C1 segment of cervical spinal cord (tissue), 14 donors: ENCODE data around the gene EEF1AKMT3.
A peak's percentile ranks its signal among the peaks of the same experiment; 100 is the strongest.
"Not testable (repeated sequence)": the region's sequence is repeated elsewhere in the genome, so short reads cannot be mapped to it uniquely, and the experiment has no call there.

Experiments
- DNase-seq, 14 donors: peaks; one replicate each; lab custom pipeline; 2025; lab: John Stamatoyannopoulos, UW

The EEF1AKMT3 gene

DNA sequence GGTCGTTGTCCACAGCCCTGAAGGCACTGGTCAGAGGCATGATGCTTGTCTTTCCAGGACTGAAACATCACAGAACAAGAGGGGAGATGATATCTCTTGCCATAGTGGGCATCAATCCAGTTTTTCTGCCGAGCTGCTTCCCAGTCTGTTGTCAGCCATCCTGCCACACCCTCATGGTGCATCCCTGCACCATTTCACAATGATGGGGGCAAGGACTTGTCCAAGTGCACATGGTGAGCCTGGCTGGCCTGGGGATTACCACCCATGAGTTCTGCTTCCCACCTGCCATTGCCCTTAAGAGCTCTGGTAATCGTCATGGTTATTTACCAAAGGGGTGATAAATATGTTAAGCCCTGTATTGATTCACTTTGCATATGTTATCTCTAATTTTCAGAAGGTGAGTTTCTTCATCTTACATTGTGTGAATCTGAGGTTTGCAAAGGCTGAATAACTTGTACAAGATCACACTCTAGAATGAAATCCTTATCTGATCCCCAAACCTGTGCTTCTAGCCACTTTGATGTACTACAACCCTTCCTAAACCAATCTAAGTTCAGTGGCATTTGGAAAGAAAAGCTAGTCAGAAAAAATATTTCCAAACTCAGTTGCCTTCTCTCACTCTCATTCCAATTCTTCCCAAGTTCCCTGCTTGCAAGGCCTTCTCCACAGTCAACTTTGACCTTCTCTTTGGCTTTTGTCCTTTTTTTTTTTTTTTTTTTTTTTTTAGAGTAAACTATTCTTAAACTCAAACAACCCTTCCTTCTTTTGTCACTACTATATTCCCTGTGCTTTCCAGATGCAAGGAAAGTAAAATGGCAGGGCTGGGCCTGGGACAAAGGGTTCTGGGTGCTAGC, 43.8 kb downstream of the EEF1AKMT3 start:
- no peak for DNase-seq

DNA sequence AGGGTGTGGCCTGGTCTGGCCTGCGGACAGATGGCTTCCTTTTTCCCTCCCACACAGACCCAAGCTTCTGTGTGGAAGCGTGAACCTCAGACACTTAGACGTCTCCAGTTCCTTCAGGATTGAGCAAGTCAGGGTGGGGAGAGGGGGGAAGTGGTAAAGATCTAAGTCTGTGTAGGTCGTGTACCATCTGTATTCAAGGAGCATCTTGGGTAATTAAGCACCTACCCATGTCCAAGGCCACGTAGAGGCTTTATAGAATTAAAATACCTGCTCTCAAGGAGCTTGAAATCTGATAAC, 44.4 kb downstream of the EEF1AKMT3 start:
- peak in 1 of 14 donors; percentile 12 for DNase-seq

DNA sequence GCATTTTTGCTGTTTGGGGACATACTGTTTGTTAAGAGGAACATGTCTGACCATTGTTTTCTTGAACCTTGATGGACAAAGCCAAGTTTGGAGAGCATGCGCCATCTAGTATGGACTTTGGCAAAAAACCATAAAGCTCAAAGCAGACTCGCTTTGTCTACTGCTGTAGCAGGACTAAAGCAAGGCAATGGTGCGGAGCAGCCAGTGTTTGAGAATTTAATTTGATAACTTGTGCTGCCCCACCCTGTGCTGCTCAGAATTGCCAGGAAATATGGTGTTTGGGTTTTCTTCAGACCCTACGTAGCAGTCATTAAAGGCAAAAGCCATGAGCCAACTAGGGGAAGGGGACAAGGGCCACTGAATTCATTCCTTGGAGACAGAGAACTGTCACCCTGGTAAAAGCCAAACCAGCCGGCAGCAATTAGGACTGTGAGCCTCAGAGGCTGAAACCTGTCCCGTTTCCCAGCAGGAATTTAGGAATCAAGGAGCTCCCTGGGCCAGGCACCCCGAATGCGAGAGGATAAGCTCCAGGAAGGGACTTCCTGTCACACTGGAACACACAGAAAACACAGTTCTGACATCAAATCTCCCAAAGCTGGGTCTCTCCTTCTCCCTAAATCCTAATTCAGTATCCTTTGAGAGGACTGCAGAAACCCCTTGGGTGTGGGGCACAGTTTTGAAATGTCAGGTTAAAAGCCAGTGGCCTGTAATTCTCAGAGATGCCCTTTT, 45.0 kb downstream of the EEF1AKMT3 start:
- peak in 1 of 14 donors; percentile 41 for DNase-seq

DNA sequence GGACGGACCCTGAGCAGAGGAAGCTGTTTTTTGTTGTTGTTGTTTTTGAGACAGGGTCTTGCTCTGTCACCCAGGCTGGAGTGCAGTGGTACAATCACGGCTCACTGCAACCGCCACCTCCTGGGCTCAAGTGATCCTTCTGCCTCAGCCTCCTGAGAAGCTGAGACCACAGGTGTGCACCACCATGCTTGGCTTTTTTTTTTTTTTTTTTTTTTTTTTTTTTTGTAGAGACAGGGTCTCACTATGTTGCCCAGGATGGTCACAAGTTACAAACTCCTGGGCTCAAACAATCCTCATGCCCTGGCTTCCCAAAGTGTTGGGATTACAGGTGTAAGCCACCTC, 45.5 kb downstream of the EEF1AKMT3 start:
- DNase-seq: not testable (repeated sequence)

DNA sequence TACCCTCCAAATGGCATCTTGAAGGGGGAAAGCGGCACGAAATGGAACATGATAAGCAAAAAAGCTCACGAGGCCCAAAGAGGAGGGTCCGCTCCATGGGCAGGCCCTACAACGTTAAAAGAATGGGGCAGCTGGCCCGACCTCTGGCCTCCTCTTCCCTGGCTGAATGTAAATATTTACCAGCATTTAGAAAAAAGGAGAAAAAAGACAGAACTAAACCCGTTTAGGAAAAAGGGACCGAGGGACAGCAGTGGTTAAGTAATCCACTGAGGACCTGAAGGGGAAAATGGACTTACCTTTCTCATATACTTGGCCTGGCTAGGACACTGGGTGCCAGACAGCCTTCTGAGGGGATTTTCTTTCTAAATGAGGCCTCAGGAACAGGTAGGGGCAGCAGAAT, 47.7 kb downstream of the EEF1AKMT3 start:
- DNase-seq: not testable (repeated sequence)

DNA sequence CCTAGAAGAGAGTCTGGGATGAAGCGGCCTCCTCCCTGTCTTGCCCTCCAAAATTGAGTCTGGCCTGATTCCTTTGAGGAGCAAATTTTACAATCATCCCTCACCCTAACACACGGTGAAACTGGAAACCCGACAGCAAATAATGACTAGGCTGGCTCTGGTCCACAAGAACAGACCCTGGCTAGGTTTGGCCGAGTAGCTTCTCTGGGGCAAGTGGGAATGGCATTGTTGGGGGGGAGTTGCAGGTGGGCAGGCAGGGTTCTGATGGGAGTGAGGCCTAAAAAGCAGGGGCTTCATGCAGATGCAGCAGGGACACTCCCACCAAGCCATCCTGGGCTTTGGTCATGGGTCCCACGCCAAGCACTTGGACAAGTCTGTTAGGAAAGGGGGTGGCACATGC, 48.6 kb downstream of the EEF1AKMT3 start:
- not testable (repeated sequence) for DNase-seq

DNA sequence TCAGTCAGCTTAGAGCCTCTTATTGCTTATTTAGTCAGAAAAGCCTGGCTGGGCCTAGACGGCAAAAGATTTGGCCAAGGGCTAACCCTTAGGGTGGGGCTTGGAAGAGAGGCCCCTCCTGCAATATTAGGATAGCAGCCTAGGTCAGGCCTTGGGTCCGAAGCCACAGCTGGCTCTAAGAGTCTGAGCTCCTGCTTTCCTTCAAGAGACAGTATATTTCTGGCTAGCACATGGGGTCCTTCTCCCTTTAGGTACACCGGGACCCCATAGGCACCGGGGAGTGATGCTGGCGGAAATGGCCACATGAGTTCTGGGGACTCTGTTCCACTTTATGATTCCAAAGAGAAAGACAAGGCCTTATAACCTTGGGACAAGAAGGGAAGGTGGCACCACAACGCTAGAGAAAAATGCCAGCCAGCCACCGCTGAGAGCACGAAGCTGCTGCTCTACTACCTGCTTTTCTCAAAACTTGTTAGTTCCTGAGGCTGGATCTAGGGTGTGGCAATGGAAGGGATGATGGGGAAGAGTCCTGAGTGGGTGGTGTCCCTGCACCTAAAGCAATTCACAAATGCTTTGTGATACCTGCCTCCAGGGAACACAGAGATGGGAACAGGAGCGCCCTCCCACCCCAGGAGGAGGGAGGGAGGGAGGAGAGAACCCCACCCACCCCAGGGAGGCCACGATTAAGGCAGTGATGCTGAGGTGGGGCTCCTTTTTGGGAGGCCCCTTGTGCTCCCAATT, 49.2 kb downstream of the EEF1AKMT3 start:
- no peak for DNase-seq

DNA sequence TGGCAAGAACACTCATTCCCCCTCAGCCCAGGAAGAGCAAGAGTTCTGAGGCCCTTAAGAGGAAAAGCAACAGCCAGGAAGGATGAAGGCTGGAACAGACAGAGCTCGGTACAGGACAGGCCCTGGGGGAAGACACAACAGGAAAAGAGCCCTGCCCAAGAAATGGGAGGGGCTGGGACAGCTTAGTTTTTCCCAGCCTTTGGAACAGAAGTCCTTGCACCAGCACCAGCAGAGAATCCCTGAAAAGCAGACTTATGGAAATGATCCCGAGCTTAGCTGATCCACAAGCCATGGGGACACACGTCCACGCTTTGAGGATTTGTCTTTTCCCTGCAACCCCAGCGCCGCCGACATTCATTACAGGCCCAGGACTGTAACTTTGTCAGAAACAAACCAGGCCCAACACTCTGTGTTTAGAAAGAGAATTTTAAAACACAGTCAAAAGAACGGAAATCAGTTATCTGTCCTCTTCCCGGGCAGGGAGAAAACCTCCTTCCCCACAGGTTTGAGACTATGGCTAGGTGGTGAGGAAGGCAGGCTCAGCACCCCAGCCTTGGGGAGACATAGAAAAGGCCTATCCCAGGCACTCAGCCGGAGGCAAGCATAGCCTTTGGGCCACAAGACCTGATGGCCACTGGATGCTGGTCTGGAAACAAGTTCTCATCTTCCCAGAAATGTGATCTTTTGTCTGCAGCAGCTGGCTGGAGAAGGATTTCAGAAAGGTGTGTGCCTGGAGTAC, 50.1 kb downstream of the EEF1AKMT3 start:
- DNase-seq: no peak

DNA sequence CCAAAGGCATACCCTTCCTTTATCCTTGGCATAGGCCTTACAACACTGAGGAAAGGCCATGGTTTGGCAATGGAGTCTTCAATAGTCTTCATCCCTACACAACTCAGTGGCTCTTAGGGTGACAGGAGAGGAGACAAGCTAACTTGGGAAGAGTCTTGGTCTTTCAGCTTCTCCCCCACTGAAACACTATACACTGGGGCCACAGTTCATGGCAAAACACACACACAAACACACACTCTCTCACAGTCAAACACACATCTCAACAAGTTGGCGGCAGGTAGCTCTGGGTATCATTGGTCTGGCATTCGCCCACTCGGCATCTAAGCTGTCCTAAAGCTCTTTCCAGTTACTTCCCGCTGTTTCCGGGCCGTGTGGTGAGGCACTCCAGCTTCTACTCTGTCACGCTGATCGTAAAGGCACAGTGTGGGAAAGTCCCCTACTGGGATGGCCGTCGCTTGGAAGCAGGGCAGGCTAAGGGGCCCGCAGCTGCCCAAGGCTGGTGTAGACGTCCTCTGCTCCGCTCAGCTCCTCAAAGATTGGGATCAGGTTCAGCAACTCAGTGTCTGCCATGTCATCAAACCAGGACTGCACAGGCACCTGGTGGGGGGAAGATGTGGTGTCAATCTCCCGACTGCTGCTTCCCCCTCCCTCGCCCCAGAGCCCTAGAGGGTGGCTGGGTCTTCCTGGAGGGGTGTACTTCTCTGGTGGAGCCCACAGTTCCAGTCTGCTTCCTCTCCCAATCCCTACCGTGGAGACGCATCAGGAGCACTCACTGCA, 50.9 kb downstream of the EEF1AKMT3 start:
- no peak for DNase-seq

DNA sequence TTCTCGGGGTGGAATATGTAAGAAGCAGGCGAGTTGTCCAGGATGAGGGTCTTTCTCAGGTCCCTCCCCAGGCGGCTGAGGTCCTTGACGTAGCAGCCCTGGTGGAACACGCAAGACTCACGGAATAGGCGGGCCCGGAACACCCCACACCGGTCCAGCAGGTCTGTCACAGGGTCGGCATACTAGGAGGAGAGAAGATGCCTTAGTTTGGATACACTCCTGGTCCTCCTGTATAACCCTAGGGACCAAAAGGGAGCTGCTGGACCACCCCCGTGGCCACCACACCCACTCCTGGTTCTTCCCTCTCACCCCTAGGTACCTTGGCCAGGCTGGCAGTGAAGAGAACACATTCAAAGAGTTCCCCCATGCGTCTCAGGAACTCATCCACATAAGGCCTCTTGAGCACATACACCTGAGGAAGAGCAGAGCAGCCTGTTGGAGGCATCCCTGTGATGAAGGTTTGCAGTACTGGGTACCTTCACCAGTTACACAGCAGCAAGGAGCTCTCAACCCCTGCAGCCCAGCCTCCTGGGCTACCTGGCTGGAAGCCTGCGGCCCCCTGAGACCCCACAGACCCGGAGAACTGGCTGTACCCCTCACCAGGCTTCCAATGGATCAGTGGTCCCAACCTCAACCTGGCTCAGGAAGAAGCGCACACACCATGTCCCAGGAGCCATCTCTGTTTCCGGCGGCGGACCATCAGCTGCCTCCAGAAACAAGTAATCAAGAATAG, 51.7 kb downstream of the EEF1AKMT3 start:
- no peak for DNase-seq

DNA sequence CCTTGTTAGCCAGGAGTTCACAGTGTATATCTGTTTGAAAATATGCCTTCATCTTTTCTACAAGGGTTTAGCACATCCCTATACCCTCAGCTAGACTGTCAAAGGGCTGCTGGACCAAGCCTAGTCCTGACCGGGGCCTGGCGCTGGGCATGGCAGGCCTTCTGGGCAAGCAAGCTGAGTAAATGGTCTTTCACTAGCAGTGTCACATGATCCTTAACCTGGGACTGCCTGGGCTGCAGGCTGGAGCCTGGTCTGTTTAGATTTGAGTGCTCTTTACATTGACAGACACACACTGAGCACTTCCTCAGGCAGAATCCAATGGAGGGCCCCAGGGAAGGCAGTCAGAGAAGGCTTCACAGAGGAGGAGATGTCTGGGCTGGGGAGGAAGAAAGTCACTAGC, 53.0 kb downstream of the EEF1AKMT3 start:
- DNase-seq: no peak

DNA sequence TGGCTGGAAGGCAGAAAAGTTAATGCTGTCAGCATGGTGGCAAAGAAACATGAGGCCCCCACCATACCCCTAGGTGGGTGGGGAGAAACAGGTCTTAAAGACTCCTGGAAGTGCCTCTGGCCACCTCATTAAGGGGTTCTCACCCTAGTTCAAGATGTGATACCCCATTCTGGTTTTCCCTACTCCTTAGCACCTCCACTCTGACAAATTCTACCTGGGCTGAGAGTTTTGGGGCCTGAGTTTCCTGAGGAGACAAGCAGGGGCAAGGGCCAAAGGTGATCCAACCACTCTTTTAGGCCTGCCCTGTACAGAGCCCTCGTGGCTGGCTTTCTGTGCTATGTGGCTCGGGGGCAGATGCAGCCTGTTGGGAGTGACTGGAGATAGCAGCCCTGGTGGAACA, 54.0 kb downstream of the EEF1AKMT3 start:
- DNase-seq: no peak

DNA sequence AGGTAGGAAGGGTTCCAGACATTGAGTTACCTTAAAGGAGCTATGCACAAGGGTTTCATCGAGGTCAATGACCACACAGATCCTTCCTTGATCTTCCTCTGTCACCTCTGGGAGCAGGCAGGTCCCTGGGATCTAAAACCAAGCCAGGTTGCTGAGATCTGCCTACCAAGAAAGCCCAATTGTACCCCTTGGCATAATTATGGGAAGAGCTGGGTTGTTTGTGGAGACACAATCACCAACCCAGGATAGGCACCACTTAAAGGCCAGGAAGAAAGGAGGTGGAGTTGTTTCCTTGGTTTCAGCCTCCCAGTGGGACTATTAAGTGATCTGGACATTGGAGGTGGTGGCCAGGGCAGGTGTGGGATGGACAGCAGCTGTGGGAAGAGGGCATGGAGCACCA, 54.6 kb downstream of the EEF1AKMT3 start:
- no peak for DNase-seq

DNA sequence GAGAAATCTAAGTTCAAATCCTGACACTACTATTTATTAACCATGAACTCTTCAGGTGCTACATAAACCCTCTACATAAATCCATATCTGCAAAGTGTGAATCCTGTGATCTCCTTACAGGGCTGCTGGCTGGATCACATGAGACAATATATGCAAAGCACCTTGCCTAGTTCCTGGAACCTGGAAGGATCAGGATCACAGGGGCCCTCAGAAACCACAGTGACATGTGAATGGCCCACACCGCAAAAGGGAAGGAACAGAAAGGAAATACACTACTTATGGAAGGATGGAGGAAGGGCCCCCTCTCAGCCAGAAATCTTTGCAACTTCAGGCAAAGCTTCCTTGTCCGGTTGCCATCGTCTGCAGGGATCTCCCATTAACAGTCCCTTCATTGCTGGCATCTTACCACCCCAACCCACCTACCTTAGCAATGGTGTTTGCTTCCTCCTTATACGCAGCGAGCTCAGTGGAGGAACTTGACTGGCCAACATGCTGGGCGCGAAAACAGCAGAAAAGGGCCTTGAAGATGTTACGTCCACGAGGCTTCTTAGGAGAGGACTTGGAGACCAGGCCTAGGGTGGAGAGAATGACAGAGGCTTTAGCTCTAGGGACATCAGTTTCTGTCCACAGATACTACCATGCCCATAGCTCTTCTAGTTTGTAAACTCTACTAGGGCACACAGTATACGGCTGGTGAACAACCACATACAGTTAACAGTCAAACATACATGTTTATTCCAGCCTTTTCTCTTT, 56.8 kb downstream of the EEF1AKMT3 start:
- DNase-seq: no peak

DNA sequence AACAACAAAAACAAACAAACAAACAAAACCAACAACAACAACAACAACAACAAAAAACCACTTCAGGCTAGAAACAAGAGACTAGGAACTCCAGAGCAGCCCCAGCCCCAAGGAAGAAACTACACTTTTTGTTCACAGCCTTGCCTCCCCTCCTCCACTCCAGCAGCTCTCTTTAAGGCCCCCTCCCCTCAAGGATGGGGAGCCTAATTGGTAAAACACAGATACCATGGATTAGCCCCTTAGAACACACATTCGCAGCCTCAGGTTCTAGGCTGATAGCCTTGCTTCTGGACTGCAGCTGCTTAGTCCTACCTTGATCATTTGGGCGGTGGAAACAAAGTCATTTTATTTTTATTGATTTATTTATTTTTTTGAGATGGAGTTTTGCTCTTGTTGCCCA, 58.0 kb downstream of the EEF1AKMT3 start:
- no peak for DNase-seq
